Activated CD8-positive, alpha-beta T cell treated with anti-CD3 and anti-CD28 coated beads, Interleukin-2, amount 10 ng/mL, durations not matched to agents 7 days and 5 days (primary cell): Measurements from ENCODE around the gene PKP2. TPM values are rescaled to one million over a fixed set of nuclear protein-coding genes. Genes with fewer than 3 reads are reported as not detected.
"Not testable (repeated sequence)": the region's sequence is repeated elsewhere in the genome, so short reads cannot be mapped to it uniquely, and the experiment has no call there.

Source experiments
- ATAC-seq: fragments of 150-1000 bp; cut with Tn5 transposase; one replicate; pipeline ENCODE4 v1.10.0; 2021; ENCODE audit warnings: moderate library complexity
- CTCF ChIA-PET: fragments of 350-600 bp; sonication (Branson Sonifier 250); formaldehyde crosslinking; loops from one replicate; lab custom pipeline; 2021; ENCODE audit warnings: antibody characterized with exemption; lab: Charles Lee
- POLR2A ChIA-PET: fragments of 350-600 bp; sonication (Branson Sonifier 250); formaldehyde crosslinking; loops from one replicate; lab custom pipeline; 2021; ENCODE audit warnings: antibody characterized with exemption; lab: Charles Lee
- DNase-seq: peaks from one replicate; pipeline ENCODE4 v3.0.0-alpha.2; 2020
- H3K27ac Mint-ChIP-seq: one replicate; pipeline ENCODE4 v1.8.0; 2021; ENCODE audit warnings: mild to moderate bottlenecking, mixed read lengths
- H3K27me3 Mint-ChIP-seq: one replicate; pipeline ENCODE4 v1.8.0; 2021; ENCODE audit warnings: low read depth, mixed read lengths
- H3K36me3 Mint-ChIP-seq: one replicate; pipeline ENCODE4 v1.8.0; 2021; ENCODE audit warnings: low read depth, mixed read lengths
- H3K4me1 Mint-ChIP-seq: one replicate; pipeline ENCODE4 v1.8.0; 2021; ENCODE audit warnings: low read depth, mixed read lengths
- H3K4me3 Mint-ChIP-seq: one replicate; pipeline ENCODE4 v1.8.0; 2021; ENCODE audit warnings: mild to moderate bottlenecking, mixed read lengths
- H3K9me3 Mint-ChIP-seq: one replicate; pipeline ENCODE4 v1.8.0; 2022; ENCODE audit warnings: mixed read lengths; ENCODE audit not compliant: insufficient read depth
- total RNA-seq, 2 experiments: library from RNA; stranded (reverse); gene quantifications; one replicate each; pipeline ENCODE4 v1.2.3, GENCODE V29; 2021

PKP2 gene
- total RNA-seq, 2 experiments from 2014 or later = not detected

- ChIA-PET POLR2A (interaction anchor here (0.6 kb wide), 1 partner anchor 127 kb away, joined by 4 read pairs; no protein-coding TSS in a partner anchor), CTCF (interaction anchor here (0.7 kb wide), 1 partner anchor 146 kb away, joined by 3 read pairs; no protein-coding TSS in a partner anchor)
- Mint-ChIP-seq H3K36me3 (no peaks in the 10 kb centered on the region), H3K9me3 (no peaks in the 10 kb centered on the region), H3K27ac (no peak overlapping the region), H3K4me3 (no peak overlapping the region), H3K4me1 (no peaks in the 10 kb centered on the region), H3K27me3 (no peaks in the 10 kb centered on the region)
- DNase-seq = no peak
- no peak for ATAC-seq
Measured at GRCh38 chr12:32876004-32876403, 20.6 kb downstream of the PKP2 start.

GRCh38 chr12:32874975-32875374, 21.6 kb downstream of the PKP2 start:
- no peak for DNase-seq
- Mint-ChIP-seq H3K4me3 (no peak overlapping the region), H3K9me3 (no peaks in the 10 kb centered on the region), H3K27me3 (no peaks in the 10 kb centered on the region), H3K4me1 (no peaks in the 10 kb centered on the region), H3K36me3 (no peaks in the 10 kb centered on the region), H3K27ac (no peak overlapping the region)
- no peak for ATAC-seq
- ChIA-PET POLR2A (no interaction called here), CTCF (no interaction called here)

GRCh38 chr12:32874078-32874477, 22.5 kb downstream of the PKP2 start:
- no peaks in the 10 kb centered on the region for H3K36me3 Mint-ChIP-seq
- ATAC-seq (no peak), DNase-seq (no peak)
- no peak overlapping the region for H3K27ac Mint-ChIP-seq
- ChIA-PET POLR2A (no interaction called here), CTCF (no interaction called here)
- no peaks in the 10 kb centered on the region for H3K27me3 Mint-ChIP-seq
- H3K4me3 Mint-ChIP-seq = no peak overlapping the region
- no peaks in the 10 kb centered on the region for H3K4me1 Mint-ChIP-seq
- no peaks in the 10 kb centered on the region for H3K9me3 Mint-ChIP-seq

- H3K4me1 Mint-ChIP-seq, ATAC-seq, DNase-seq, H3K4me3 Mint-ChIP-seq, H3K36me3 Mint-ChIP-seq, H3K27me3 Mint-ChIP-seq, POLR2A ChIA-PET, H3K9me3 Mint-ChIP-seq, CTCF ChIA-PET, H3K27ac Mint-ChIP-seq: not testable (repeated sequence)
Measured at GRCh38 chr12:32872416-32872815, 24.2 kb downstream of the PKP2 start.

- Mint-ChIP-seq H3K27me3 (no peaks in the 10 kb centered on the region), H3K36me3 (no peaks in the 10 kb centered on the region), H3K27ac (no peak overlapping the region), H3K4me1 (no peaks in the 10 kb centered on the region), H3K9me3 (no peaks in the 10 kb centered on the region), H3K4me3 (no peak overlapping the region)
- ATAC-seq (no peak), DNase-seq (no peak)
- ChIA-PET CTCF (no interaction called here), POLR2A (no interaction called here)
Measured at GRCh38 chr12:32870716-32871115, 25.9 kb downstream of the PKP2 start.

GRCh38 chr12:32868885-32869284, 27.7 kb downstream of the PKP2 start:
- POLR2A ChIA-PET = no interaction called here
- no peak overlapping the region for H3K4me3 Mint-ChIP-seq
- H3K36me3 Mint-ChIP-seq = no peaks in the 10 kb centered on the region
- no peaks in the 10 kb centered on the region for H3K27me3 Mint-ChIP-seq
- H3K27ac Mint-ChIP-seq = no peak overlapping the region
- CTCF ChIA-PET = no interaction called here
- no peaks in the 10 kb centered on the region for H3K4me1 Mint-ChIP-seq
- no peaks in the 10 kb centered on the region for H3K9me3 Mint-ChIP-seq
- ATAC-seq (no peak), DNase-seq (no peak)

- Mint-ChIP-seq H3K27me3 (no peaks in the 10 kb centered on the region), H3K36me3 (no peaks in the 10 kb centered on the region), H3K4me3 (no peak overlapping the region), H3K9me3 (no peaks in the 10 kb centered on the region), H3K4me1 (no peaks in the 10 kb centered on the region), H3K27ac (no peak overlapping the region)
- DNase-seq (no peak), ATAC-seq (no peak)
- CTCF ChIA-PET = no interaction called here
- POLR2A ChIA-PET = no interaction called here
Measured at GRCh38 chr12:32864731-32865130, 31.8 kb downstream of the PKP2 start.

- no peaks in the 10 kb centered on the region for H3K4me1 Mint-ChIP-seq
- no peaks in the 10 kb centered on the region for H3K9me3 Mint-ChIP-seq
- no peak overlapping the region for H3K4me3 Mint-ChIP-seq
- no peaks in the 10 kb centered on the region for H3K27me3 Mint-ChIP-seq
- no peak for ATAC-seq
- ChIA-PET POLR2A (no interaction called here), CTCF (no interaction called here)
- DNase-seq = no peak
- no peaks in the 10 kb centered on the region for H3K36me3 Mint-ChIP-seq
- no peak overlapping the region for H3K27ac Mint-ChIP-seq
Measured at GRCh38 chr12:32863128-32863527, 33.4 kb downstream of the PKP2 start.

- H3K4me1 Mint-ChIP-seq, H3K4me3 Mint-ChIP-seq, H3K27ac Mint-ChIP-seq, H3K9me3 Mint-ChIP-seq, POLR2A ChIA-PET, H3K27me3 Mint-ChIP-seq, DNase-seq, ATAC-seq, CTCF ChIA-PET, H3K36me3 Mint-ChIP-seq: not testable (repeated sequence)
Measured at GRCh38 chr12:32861658-32862057, 34.9 kb downstream of the PKP2 start.

- Mint-ChIP-seq H3K4me1 (no peaks in the 10 kb centered on the region), H3K9me3 (no peaks in the 10 kb centered on the region), H3K4me3 (no peak overlapping the region), H3K27ac (no peak overlapping the region), H3K27me3 (no peaks in the 10 kb centered on the region), H3K36me3 (no peaks in the 10 kb centered on the region)
- no peak for DNase-seq
- ChIA-PET CTCF (no interaction called here), POLR2A (no interaction called here)
- ATAC-seq = no peak
Measured at GRCh38 chr12:32860192-32860591, 36.4 kb downstream of the PKP2 start.

GRCh38 chr12:32859389-32859788, 37.2 kb downstream of the PKP2 start:
- no peak overlapping the region for H3K4me3 Mint-ChIP-seq
- H3K27me3 Mint-ChIP-seq = no peaks in the 10 kb centered on the region
- no peak for ATAC-seq
- no peaks in the 10 kb centered on the region for H3K36me3 Mint-ChIP-seq
- no peak overlapping the region for H3K27ac Mint-ChIP-seq
- POLR2A ChIA-PET = no interaction called here
- CTCF ChIA-PET = no interaction called here
- H3K4me1 Mint-ChIP-seq = no peaks in the 10 kb centered on the region
- no peaks in the 10 kb centered on the region for H3K9me3 Mint-ChIP-seq
- DNase-seq = no peak

- Mint-ChIP-seq H3K4me3 (no peak overlapping the region), H3K36me3 (no peaks in the 10 kb centered on the region), H3K27ac (no peak overlapping the region), H3K4me1 (no peaks in the 10 kb centered on the region), H3K9me3 (no peaks in the 10 kb centered on the region), H3K27me3 (no peaks in the 10 kb centered on the region)
- ChIA-PET POLR2A (no interaction called here), CTCF (no interaction called here)
- no peak for ATAC-seq
- DNase-seq = no peak
Measured at GRCh38 chr12:32854716-32855115, 41.9 kb downstream of the PKP2 start.

- CTCF ChIA-PET = no interaction called here
Measured at GRCh38 chr12:32854097-32854496, 42.5 kb downstream of the PKP2 start.

More at GRCh38 chr12:32854097-32854496, 42.5 kb downstream of the PKP2 start:
- Mint-ChIP-seq H3K9me3 (no peaks in the 10 kb centered on the region), H3K27ac (no peak overlapping the region), H3K4me1 (no peaks in the 10 kb centered on the region), H3K27me3 (no peaks in the 10 kb centered on the region), H3K36me3 (no peaks in the 10 kb centered on the region), H3K4me3 (no peak overlapping the region)
- ATAC-seq = no peak
- no peak for DNase-seq
- POLR2A ChIA-PET = no interaction called here
